ENCODE data around the gene PRKCZ. TPM values are rescaled to one million over a fixed set of nuclear protein-coding genes. Genes with fewer than 3 reads are reported as not detected.

PRKCZ gene
- total RNA-seq, 2 experiments from 2014 or later: 6.7 to 8.0 TPM

- CTCF ChIA-PET: interaction anchor here (0.9 kb wide), 1 partner anchor 170 kb away, joined by 3 read pairs; no protein-coding TSS in a partner anchor
- POLR2A ChIA-PET: interaction anchor here (1.2 kb wide), 2 partner anchors 17 to 18 kb away, joined by 3 to 4 read pairs; partner anchors contain the start of gene FAAP20
- Mint-ChIP-seq H3K4me3 (no peak overlapping the region), H3K9me3 (no peaks in the 10 kb centered on the region), H3K36me3 (ENCODE audit: low read depth) (no peaks in the 10 kb centered on the region), H3K4me1 (peaks cover 10% of the 10 kb centered on the region), H3K27me3 (no peaks in the 10 kb centered on the region), H3K27ac (no peak overlapping the region)
- DNase-seq: no peak
Observed at GRCh38 chr1:2212274-2212531, 162.0 kb downstream of the PRKCZ start.

DNA sequence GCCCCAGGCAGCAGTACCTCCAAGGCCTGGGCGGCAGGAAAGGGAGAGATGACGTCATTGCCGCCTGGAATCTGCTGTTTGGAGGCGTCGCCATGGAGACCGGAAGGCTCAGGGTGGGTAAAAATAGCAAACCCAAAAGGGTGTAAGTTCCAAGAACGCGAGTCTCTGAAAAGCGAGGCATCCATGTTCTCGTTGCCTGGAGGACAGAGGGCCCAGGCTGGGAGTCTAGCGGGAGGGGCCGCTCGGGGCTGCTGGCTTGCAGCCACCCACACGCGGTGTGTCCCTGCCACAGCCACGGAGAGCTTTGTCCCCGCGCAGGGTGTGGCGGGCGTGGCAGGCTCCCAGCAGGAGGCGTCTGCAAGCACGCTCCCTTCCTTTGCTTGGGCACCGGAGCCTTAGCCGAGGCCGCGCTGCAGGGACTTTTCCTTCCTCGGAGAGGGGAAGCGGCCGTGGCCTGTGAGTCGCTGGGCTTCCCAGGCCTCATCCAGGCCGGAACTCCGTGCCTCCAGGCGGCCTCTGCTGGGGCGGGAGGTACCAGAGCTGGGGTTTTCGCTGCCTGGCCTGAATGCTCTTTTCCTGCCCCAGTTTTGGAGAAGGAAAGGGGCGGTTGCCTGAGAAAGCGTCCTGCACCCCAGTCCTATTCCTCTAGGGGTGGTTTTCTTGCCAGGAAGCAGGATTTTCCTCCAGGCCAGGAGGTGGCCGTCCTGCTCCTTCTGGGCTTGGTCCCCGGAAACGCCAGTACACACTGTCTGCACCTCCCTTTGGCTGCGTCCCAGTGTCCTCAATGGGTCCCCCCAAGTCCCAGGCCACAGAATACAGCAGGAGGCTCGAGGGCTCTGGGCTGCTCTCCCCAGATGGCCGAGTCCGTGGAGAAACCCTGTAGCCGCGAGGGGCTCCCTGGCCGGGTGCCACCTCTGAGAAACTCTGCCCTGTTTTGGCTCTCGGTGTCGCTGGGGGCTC lies 162.6 kb downstream of the PRKCZ start:
- H3K9me3 Mint-ChIP-seq: no peaks in the 10 kb centered on the region
- DNase-seq: peak; percentile 75
- ChIA-PET POLR2A (interaction anchor here (0.8 to 1.2 kb wide), 3 partner anchors 17 to 169 kb away, joined by 3 to 4 read pairs (median 3); partner anchors contain the start of gene FAAP20), CTCF (interaction anchor here (0.9 kb wide), 1 partner anchor 170 kb away, joined by 3 read pairs; no protein-coding TSS in a partner anchor)
- H3K27ac Mint-ChIP-seq: no peak overlapping the region
- no peak overlapping the region for H3K4me3 Mint-ChIP-seq
- no peaks in the 10 kb centered on the region for H3K27me3 Mint-ChIP-seq
- no peaks in the 10 kb centered on the region for H3K36me3 Mint-ChIP-seq (ENCODE audit: low read depth)
- H3K4me1 Mint-ChIP-seq: peaks cover 10% of the 10 kb centered on the region

GRCh38 chr1:2213576-2214505 lies 163.6 kb downstream of the PRKCZ start:
- H3K27me3 Mint-ChIP-seq: peaks cover 5% of the 10 kb centered on the region
- ChIA-PET POLR2A (no interaction called here), CTCF (no interaction called here)
- no peak overlapping the region for H3K4me3 Mint-ChIP-seq
- H3K36me3 Mint-ChIP-seq (ENCODE audit: low read depth): no peaks in the 10 kb centered on the region
- no peak for DNase-seq
- no peaks in the 10 kb centered on the region for H3K9me3 Mint-ChIP-seq
- peaks cover 10% of the 10 kb centered on the region for H3K4me1 Mint-ChIP-seq
- no peak overlapping the region for H3K27ac Mint-ChIP-seq

DNA sequence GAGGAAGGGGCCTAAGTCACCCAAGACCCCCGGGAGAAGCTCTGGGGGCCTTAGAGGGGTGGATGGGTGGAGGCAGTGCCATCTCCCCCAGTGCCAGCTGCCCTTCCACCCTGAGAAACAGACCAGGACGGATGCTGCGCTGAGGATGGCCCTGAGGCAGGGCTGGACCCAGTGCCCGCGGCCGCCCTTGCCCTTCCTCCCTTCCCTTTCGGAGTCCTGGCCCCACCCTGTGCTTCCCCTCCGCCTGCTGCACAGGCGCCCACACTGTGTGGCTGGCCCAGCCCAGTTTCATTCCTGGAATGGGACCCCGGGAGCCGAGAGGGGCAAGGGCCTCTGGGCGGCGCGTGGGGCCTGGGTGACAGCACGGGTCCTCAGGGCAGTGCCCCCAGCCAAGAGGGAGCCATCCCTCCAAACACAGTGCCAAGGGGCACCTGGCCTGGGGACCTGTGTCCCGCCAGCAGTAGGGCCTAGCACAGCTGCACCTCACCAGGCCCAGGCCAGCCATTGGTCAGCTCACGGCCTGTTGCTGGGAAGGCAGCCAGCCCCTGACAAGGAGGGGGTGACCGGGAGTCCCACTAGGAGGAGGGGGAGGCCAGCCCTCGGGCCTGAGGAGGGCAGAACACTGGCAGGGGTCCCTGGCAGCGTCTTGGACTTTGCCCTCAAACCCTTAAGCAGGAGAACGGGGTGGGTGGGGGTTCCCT lies 164.5 kb downstream of the PRKCZ start:
- POLR2A ChIA-PET: no interaction called here
- Mint-ChIP-seq H3K27ac (no peak overlapping the region), H3K36me3 (ENCODE audit: low read depth) (no peaks in the 10 kb centered on the region), H3K4me1 (peaks cover 10% of the 10 kb centered on the region), H3K27me3 (peaks cover 7% of the 10 kb centered on the region), H3K4me3 (no peak overlapping the region), H3K9me3 (no peaks in the 10 kb centered on the region)
- DNase-seq: no peak
- CTCF ChIA-PET: no interaction called here

DNA sequence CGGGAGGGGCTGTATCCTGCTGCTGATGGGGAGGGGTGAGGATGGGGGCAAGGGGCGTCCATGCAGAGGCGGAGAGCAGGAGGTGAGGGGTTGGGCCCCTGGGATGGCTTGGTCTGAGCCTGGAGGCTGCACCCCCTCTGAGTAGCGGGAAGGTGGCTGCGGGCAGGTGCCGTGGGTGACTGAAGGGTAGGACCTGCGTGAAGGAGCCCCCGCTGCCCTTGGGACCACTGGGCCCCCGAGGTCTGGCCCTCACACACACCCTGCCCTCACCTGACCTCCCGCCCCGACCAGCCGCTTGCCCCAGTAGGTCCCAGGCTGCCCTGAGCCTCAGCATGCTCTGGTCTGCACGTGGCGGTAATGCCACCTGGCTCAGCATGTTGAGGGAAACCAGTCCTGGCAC lies 165.1 kb downstream of the PRKCZ start:
- CTCF ChIA-PET: no interaction called here
- peaks cover 7% of the 10 kb centered on the region for H3K27me3 Mint-ChIP-seq
- H3K9me3 Mint-ChIP-seq: no peaks in the 10 kb centered on the region
- H3K27ac Mint-ChIP-seq: no peak overlapping the region
- H3K36me3 Mint-ChIP-seq (ENCODE audit: low read depth): no peaks in the 10 kb centered on the region
- no peak overlapping the region for H3K4me3 Mint-ChIP-seq
- H3K4me1 Mint-ChIP-seq: peaks cover 10% of the 10 kb centered on the region
- POLR2A ChIA-PET: no interaction called here
- no peak for DNase-seq

DNA sequence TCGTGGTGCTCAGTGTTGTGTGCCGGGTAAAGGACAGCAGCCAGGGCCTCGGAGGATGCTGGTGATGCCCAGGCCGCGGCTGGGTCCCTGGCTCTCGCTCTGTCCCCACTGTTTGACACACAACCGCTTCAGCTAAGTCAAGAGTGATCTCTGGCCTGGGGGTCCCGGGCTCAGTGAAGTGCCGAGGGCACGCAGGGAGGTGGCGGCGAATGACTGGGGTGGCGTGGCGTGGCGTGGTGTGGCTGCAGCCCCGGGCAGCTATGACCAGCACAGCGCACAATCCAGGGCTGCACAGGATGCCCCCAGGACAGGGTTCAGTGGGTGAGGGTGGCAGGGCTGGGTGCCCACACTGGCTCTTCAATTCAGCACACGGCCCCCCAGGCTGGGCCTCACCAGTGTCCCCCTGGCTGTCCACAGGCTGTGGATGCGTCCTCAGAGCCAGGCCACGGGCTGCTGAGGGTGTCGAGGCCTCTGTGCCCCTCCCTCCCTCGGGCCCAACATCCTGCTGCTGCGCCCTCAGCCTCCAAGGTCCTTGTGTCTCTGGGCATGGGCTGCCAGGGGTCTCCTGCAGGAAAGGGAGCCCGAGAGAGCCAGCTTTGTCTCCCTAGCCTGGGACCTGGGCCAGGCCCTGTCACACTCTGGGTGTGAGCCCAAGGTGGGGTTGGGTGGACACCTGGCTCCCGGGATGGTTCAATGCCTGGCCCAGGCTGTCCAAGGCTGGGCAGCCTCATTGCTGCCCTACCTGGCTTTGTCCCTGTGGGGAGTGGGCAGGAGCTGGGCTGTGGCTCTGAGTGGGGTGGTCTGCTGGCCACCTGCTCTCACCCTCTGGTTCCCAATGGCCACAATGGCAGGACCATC lies 165.9 kb downstream of the PRKCZ start:
- DNase-seq: no peak
- Mint-ChIP-seq H3K4me3 (no peak overlapping the region), H3K9me3 (no peaks in the 10 kb centered on the region), H3K4me1 (peaks cover 10% of the 10 kb centered on the region), H3K27me3 (peaks cover 7% of the 10 kb centered on the region), H3K36me3 (ENCODE audit: low read depth) (no peaks in the 10 kb centered on the region), H3K27ac (no peak overlapping the region)
- POLR2A ChIA-PET: interaction anchor here (1.0 kb wide), 1 partner anchor 12 kb away, joined by 3 read pairs; the partner anchor contains the start of gene SKI
- CTCF ChIA-PET: interaction anchor here (1.6 kb wide), 1 partner anchor 18 kb away, joined by 3 read pairs; no protein-coding TSS in a partner anchor

- Mint-ChIP-seq H3K27ac (no peak overlapping the region), H3K36me3 (ENCODE audit: low read depth) (no peaks in the 10 kb centered on the region), H3K4me3 (no peak overlapping the region), H3K9me3 (no peaks in the 10 kb centered on the region), H3K27me3 (peaks cover 10% of the 10 kb centered on the region), H3K4me1 (peaks cover 10% of the 10 kb centered on the region)
- ChIA-PET POLR2A (interaction anchor here (0.7 to 1.0 kb wide), 2 partner anchors 11 to 17 kb away, joined by 3 read pairs; partner anchors contain the start of gene SKI), CTCF (interaction anchor here (1.6 kb wide), 1 partner anchor 18 kb away, joined by 3 read pairs; no protein-coding TSS in a partner anchor)
- no peak for DNase-seq
Observed at GRCh38 chr1:2216767-2217058, 166.5 kb downstream of the PRKCZ start.

DNA sequence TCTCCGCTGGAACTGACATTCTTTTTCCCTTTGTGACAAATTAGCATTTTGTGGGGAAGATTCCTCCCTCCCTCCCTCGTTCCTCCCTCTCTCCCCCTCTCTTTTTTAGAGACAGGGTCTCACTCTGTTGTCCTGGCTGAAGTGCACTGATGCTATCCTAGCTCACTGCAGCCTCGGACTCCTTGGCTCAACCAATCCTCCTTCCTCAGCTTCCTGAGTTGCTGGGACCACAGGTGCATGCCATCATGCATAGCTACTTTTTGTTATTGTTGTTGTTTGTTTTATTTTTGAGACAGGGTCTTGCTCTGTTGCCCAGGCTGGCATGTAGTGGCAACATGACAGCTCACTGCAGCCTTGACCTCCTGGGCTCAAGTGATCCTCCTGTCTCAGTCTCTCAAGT lies 171.1 kb downstream of the PRKCZ start:
- POLR2A ChIA-PET: no interaction called here
- CTCF ChIA-PET: interaction anchor here (0.9 kb wide), 1 partner anchor 160 kb away, joined by 3 read pairs; no protein-coding TSS in a partner anchor
- DNase-seq: no peak

DNA sequence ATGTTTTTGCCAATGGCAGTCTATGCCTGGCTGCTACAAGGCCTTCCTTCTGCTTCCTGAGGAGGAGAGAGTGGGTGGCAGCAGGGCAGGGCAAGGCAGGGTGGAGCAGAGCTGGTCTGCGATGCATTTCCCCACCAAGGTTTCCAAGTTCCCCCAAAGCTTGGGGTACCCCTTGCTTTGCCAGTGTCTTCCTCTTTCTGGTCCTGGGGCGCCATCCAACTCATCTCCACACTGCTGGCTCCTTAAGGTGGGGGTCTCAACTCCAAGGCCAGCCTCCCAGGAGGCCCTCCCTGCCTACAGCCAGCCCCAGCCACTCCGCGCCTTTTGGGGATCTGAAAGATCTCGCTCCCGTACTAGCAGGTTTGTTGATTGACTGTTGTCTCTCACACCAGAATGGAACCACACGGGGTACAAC lies 174.0 kb downstream of the PRKCZ start:
- Mint-ChIP-seq H3K36me3 (ENCODE audit: low read depth) (peaks cover 4% of the 10 kb centered on the region), H3K27ac (no peak overlapping the region), H3K9me3 (no peaks in the 10 kb centered on the region), H3K4me3 (no peak overlapping the region), H3K27me3 (peaks cover 6% of the 10 kb centered on the region), H3K4me1 (peaks cover 4% of the 10 kb centered on the region)
- ChIA-PET CTCF (no interaction called here), POLR2A (no interaction called here)
- DNase-seq: no peak

More for the DNA sequence above, 171.1 kb downstream of the PRKCZ start:
- H3K9me3 Mint-ChIP-seq: no peaks in the 10 kb centered on the region
- peaks cover 11% of the 10 kb centered on the region for H3K27me3 Mint-ChIP-seq
- no peak overlapping the region for H3K27ac Mint-ChIP-seq
- H3K36me3 Mint-ChIP-seq (ENCODE audit: low read depth): no peaks in the 10 kb centered on the region
- H3K4me3 Mint-ChIP-seq: no peak overlapping the region
- H3K4me1 Mint-ChIP-seq: peaks cover 4% of the 10 kb centered on the region

DNA sequence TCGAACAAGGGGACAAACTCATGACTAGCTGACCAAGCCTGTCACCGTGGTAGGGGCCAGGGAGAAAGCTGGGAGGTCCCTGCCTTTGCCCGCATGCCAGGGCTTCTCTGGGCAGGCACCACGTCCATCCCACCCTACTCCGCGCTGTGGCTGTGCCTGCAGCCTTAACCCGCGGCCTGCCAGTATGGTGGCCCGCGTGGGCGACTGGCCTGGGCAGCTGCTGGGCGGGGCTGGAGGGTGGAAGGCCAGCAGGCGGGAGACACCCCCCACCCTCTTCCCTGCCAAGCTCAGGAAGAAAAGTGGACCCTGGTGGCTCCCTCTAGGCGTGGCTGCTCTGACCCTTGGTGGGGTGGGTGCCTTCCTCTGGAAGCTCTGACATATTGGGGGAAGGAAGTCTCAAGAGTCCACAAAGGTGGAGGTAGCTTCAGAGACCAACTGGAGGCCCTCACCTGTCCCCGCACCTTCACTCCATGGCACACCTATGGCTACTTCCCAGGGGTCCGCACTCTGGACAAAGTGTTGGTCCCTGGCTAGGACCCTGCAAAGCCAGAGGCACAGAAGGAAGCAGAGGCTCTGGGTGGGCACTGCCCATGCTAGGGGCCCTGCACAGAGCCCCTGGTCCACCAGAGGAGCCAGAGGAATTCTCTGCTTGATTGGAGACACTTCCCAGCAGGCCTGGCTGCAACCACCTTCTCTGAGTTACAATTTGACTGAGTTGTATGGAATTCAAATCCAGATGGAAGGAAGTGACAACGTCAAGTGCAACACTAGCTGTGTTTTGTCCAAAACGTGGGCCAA lies 174.6 kb downstream of the PRKCZ start:
- peaks cover 6% of the 10 kb centered on the region for H3K27me3 Mint-ChIP-seq
- ChIA-PET POLR2A (interaction anchor here (1.3 kb wide), 1 partner anchor 10 kb away, joined by 4 read pairs; no protein-coding TSS in a partner anchor), CTCF (interaction anchor here (1.0 kb wide), 2 partner anchors 36 to 157 kb away, joined by 3 to 7 read pairs; no protein-coding TSS in a partner anchor)
- peaks cover 10% of the 10 kb centered on the region for H3K36me3 Mint-ChIP-seq (ENCODE audit: low read depth)
- H3K9me3 Mint-ChIP-seq: no peaks in the 10 kb centered on the region
- H3K4me3 Mint-ChIP-seq: no peak overlapping the region
- H3K4me1 Mint-ChIP-seq: peaks cover 4% of the 10 kb centered on the region
- DNase-seq: no peak
- no peak overlapping the region for H3K27ac Mint-ChIP-seq

DNA sequence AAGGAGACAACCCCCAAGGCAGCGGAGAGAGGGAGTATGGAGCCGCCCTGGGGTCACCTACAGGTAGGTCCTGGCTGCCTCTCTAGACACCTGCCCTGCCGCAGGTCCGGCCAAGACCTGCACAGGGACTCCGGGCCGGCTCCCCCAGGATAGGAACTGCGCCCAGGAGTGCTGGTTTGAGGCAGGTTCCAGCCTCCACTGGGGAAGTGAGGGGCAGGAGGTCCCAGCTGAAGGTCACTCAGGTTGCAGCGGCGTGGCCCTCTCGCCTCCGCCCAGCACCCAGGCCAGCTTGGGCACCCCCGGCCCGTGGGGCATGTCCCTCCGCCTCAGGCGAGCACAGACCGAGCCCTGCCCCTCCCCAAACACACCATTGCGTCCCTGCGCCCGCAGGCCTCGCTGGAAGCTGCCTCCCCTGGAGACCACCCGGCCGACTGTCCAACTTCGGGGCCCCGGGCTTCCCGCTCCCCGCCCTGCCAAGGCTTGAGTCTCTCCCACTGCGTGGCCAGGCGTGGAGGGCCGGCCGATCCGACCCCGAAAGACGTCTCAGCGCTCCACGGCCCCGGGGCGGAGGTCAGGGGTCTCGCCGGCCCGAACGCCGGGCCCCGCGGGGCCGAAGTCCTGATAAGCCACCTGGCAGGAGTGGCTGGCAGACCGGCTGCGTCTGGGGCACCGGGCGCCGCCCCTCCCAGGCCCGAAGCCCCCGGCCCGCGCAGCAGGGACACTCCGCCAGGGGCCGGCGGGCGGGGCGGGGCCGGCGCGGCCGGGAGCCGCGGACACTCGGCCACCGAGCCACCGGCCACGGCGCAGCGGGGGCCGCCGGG lies 176.5 kb downstream of the PRKCZ start:
- Mint-ChIP-seq H3K4me3 (peak overlapping the region; percentile 71), H3K9me3 (no peaks in the 10 kb centered on the region), H3K4me1 (peaks cover 9% of the 10 kb centered on the region), H3K36me3 (ENCODE audit: low read depth) (peaks cover 29% of the 10 kb centered on the region), H3K27me3 (peaks cover 3% of the 10 kb centered on the region), H3K27ac (peak overlapping the region; percentile 65)
- DNase-seq: no peak
- ChIA-PET CTCF (no interaction called here), POLR2A (interaction anchor here (1.0 to 9.1 kb wide), 4 partner anchors 64 to 161 kb away, joined by 4 to 148 read pairs (median 4); no protein-coding TSS in a partner anchor)
